Activated effector memory CD4-positive, alpha-beta T cell treated with anti-CD3 and anti-CD28 coated beads, Interleukin-2, amount 50 U/mL, for 16 hours (primary cell): ENCODE measurements around the gene FAF1.

Experiments
- DNase-seq: peaks from one replicate; pipeline ENCODE4 v3.0.0-alpha.2; 2020

FAF1 gene

GRCh38 chr1:50693829-50694228 lies 266.2 kb downstream of the FAF1 start:
- no peak for DNase-seq

DNA sequence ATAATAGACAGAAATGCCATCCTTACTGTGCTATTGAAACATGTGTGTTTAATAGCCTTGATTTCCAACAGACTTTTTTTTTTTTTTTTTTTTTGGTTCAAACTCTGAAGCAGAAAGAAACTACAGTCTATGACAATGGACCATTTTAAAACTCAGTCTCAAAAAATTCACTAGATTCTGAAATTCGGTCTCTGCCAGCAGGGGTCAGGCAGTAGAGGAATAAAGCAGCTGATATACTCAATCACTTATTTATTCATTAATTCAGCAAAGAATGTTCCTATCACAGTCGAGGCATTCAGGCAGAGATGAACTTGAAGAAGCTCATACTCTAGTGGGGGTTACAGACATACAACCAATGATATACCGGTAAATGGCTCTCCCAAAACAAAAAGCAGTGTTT lies 275.9 kb downstream of the FAF1 start:
- no peak for DNase-seq

GRCh38 chr1:50681931-50682330 lies 278.1 kb downstream of the FAF1 start:
- DNase-seq = no peak

- no peak for DNase-seq
Measured at GRCh38 chr1:50667710-50668356, 292.2 kb downstream of the FAF1 start.

- DNase-seq = no peak
Measured at GRCh38 chr1:50667272-50667671, 292.8 kb downstream of the FAF1 start.

GRCh38 chr1:50666849-50667248 lies 293.2 kb downstream of the FAF1 start:
- no peak for DNase-seq

DNA sequence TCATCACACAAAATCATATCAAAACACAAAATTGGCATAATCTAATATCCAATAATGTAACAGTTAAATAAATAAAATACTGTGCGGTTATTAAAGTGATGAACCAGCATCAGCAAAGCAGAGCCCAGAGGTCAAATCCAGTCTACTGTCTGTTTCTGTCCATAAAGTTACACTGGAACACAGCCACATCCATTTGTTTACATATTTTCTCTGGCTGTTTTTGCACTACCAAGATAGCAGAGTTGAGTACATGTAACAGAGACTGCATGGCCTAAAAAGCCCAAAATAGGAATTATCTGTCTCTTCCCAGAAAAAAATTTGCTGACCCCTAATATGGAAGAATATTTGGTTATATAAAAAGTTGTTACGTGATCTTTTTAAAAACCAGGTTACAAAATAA lies 294.7 kb downstream of the FAF1 start:
- DNase-seq = no peak

DNA sequence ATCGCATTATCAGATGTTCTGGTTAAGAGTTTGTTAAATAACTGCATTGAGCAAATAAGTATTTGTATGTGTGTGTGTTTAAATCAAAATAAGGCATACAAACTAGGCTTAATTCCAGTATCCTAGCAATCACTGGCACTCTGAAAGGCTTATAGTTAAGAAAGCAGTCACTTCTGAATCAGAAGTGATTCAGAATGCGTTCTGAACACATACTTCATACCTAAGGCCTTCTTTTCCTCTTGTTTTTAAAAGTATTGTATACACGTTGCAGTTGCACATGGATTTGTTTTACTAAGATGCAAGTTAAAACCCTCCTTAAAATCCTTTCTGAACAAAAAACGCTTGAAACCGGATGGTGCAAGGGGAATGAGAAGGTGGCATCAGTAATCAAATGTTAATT lies 298.4 kb downstream of the FAF1 start:
- DNase-seq = no peak

DNA sequence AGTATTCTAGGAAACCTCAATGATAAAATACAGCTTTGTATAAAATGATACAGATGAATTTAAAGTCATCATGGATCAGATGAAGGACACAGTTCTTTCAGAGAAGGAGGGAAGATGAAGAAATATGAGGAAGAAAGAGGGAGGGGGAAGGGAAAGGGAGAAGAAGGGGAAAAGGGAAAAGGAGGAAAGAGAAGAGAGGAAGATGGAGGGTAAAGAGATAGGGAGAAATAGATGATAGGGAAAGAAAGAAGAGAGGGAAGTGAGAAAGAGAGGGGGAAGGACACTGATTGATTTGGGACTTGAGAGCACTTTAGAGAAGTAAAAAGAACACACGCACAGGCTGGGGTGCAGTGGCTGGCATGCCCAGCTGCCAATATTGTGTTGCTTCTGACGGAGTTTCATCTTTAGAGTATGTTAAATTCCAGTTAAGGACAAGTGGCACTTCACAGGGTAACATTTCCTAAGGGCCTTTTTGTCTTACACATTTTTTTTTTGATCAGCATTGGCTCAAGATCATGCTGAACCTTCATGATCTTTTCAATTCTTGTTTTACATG lies 300.9 kb downstream of the FAF1 start:
- DNase-seq = no peak

- DNase-seq = no peak
Measured at GRCh38 chr1:50658459-50659076, 301.5 kb downstream of the FAF1 start.

DNA sequence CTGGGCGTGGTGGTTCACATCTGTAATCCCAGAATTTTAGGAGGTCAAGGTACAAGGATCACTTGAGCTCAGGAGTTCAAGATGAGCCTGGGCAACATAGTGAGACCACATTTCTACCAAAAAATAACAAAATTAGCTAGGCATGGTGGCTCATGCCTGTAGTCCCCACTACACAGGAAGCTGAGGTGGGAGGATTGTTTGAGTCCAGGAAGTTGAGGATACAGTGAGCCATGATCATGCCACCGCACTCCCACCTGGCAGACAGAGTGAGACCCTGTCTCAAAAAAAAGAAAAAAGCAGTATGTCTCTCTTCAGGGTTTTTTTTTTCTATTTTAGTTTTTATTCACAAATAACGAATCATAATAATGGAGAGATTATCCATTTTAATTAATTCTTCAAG lies 303.1 kb downstream of the FAF1 start:
- no peak for DNase-seq

DNA sequence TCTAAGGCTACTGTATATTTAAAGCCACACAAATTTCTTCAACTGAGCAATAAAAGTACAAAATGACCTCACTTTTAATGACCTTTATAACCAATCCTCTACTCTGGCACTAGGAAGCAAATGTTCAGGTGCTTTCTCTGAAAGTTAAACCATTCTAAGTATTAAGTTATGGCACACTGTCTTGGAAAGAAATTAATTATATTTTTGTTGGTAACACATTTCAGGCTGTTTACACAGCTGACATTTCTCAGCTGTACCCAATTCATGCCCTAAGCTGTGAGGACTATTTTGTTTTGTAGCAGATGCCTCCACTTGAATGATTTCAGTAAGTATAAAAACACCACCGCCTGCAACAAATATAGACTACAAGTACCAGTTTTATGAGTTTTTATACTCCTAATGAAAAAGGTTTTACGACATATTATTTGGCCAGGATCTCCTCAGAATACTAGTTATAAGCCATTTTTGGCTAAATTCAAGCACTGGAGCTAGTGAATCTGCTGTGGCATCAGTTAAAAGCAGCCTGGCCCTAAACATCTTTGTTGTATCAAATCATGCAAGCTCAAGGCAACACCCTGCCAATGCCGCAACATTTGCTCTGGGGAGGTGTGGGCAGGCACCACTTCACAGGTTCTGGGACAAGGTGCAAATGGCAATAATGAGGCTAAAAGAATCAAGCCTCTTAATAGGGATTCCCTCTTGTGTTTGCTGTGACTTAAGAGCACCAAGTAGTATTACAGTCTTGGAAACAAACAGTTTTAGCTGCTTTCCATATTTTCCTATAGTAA lies 308.4 kb downstream of the FAF1 start:
- DNase-seq = no peak

GRCh38 chr1:50646526-50646925 lies 313.5 kb downstream of the FAF1 start:
- no peak for DNase-seq

DNA sequence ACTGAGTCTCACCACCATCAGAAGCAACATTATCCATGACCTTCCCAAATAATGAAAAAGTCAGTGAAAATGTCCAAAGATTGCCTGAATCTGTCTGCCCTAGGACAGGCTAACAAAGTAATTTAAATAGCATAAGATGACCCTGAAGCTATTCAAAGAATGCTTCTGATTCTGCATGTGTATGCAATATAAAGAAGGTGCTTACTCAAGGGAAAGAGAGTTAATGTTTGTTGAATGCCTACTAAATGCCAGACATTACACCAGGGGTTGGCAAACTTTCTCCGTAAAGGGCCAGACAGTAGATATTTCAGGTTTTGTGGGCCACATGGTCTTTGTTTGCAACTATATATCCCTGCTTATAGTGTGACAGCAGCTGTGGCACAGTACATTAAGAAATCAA lies 314.9 kb downstream of the FAF1 start:
- no peak for DNase-seq

- DNase-seq = no peak
Measured at GRCh38 chr1:50644447-50645105, 315.5 kb downstream of the FAF1 start.

DNA sequence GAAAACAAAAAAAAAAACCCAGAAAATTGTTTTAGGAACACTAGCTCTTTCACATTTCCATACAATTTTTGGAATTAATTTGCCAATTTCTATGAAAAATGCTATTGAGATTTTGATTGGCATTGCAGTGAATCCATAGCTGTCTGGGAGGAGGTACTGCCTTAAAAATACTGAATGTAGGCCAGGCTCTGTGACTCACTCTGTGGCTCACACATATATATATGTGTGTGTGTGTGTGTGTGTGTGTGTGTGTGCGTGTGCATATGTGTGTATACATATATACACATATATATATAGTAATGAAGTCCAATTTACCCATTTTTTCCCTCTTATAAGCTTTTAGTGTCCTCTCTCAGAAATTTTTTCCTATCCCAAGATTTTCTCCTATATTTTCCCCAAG lies 322.6 kb downstream of the FAF1 start:
- no peak for DNase-seq

- no peak for DNase-seq
Measured at GRCh38 chr1:50634251-50634650, 325.8 kb downstream of the FAF1 start.

- no peak for DNase-seq
Measured at GRCh38 chr1:50633465-50633864, 326.6 kb downstream of the FAF1 start.

- no peak for DNase-seq
Measured at GRCh38 chr1:50631161-50631560, 328.9 kb downstream of the FAF1 start.

- DNase-seq = no peak
Measured at GRCh38 chr1:50622259-50622658, 337.8 kb downstream of the FAF1 start.

GRCh38 chr1:50620680-50621329 lies 339.3 kb downstream of the FAF1 start:
- no peak for DNase-seq

DNA sequence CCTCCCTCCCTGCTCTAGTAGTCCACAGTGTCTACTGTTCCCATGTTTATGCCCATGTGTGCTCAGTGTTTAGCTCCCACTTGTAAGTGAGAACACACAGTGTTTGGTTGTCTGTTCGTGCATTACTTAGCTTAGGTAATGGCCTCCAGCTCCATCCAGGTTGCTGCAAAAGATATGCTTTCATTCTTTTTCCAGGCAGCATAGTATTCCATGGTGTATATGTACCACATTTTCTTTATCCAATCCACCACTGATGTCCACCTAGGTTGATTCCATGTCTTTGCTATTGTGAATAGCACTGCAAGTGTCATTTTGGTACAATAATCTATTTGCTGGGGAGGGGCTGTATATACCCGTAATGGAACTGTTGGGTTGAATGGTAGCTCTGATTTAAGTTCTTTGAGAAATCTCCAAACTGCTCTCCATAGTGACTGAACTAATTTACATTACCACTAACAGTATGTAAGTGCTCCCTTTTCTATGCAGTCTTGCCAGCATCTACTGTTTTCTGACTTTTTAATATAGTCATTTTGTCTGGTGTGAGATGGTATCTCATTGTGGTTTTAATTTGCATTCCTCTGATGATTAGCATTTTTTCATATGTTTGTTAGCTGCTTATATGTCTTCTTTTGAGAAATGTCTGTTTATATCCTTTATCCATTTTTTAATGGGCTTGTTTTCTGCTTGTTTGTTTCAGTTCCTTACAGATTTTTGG lies 344.9 kb downstream of the FAF1 start:
- no peak for DNase-seq
